TTC549 (cell line): ENCODE measurements around the gene BMAL2.

Experiments used
- FAIRE-seq: peaks from 2 replicates; lab custom pipeline; 2012; peaks lifted over from hg19 to GRCh38; lab: Jason Lieb, UNC

The BMAL2 gene

DNA sequence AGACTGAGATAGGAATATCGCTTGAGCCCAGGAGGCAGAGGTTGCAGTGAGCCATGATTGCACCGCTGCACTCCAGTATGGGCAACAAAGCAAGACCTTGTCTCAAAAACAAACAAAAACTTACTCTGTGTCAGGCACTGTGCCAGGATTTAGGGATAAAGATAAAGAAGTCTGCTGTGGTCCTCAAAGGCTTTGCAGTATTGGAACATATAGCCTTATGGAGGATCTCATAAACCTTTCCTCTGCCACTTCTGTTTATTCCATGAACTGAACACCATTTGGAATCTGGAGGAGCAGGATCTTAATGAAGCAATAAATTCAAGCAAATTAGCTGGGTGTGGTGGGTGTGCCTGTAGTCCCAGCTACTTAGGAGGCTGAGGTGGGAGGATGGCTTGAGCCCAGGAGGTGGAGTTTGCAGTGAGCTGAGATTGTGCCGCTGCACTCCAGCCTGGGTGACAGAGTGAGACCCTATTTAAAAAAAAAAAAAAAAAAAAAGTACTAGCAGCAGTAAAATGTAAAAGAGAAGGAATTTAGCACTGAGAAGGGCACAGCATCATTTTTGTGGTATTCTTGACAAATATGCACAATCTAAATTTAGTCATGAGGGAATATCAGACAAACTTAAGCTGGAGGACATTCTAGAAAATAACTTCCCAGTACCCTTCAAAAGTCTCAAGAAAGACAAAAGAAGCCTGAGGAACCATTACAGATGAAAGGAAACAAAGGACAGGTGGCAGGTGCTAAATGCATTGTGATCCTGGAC, 27.1 kb downstream of the BMAL2 start:
- no peak for FAIRE-seq

- no peak for FAIRE-seq
These were observed 28.7 kb downstream of the BMAL2 start for GRCh38 chr12:27361372-27361771.

DNA sequence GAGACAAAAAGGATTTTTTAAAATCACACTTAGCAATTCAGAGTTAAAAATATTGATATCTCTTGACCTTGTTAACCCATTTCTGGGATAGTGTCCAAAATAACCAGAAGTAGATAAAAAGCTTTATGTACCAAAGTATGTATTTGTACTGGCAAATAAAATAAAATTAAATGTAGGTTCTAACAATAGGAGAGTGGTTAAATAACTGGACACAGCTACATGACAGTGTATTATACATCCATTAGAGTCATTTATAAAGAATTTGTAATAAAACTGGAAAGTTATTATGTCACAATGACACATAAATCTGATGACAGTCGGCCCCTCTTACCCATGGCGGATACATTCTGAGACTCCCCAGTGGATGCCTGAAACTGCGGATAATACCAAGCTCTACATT, 34.0 kb downstream of the BMAL2 start:
- no peak for FAIRE-seq

DNA sequence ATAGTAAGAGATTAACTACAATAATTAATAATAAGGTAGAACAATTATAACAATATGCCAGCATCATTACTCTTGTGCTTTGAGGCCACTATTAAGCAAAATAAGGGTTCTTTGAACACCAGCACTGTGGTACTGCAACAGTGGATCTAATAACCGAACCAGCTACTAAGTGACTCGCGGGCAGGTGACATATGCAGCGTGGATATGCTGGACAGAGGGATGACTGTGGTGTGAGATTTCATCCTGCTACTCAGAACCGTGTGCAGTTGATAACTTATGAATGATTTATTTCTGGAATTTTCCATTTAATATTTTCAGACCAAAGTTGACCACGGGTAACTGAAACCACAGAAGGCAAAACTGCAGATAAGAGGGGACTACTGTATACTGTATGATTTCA, 34.4 kb downstream of the BMAL2 start:
- FAIRE-seq, result no peak

DNA sequence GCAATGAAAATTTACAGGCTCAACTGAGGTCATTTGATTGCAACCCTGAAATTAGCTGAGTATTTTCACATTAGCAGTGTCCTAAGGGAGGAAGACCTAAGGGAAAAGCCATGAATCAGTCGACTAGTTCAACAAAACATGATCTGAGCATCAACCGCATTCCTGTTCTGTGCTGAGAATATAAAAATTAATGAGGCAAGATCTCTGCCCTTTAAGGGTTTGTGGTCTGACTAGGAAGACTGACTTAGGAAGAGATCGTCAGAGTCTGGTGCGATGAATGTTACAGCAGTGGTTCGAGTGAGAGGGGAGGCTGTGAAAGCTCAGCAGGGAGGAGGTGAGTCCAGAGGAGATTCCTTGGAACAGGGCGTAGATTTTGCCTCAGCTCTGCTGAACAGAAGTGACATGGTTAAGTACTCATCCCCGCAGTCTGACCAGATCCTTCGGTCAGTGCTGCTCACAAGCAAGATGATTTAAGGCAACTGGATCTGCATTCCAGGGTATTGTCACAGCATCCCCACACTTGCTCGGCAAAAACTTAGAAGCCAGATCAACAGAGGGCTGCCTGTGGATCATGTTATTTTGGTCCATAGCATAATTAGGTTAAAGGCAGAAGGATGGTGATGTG, 49.6 kb downstream of the BMAL2 start:
- FAIRE-seq, result no peak
